DMS79 (cell line): Measurements from ENCODE around the gene NWD2.
A peak's percentile ranks its signal among the peaks of the same experiment; 100 is the strongest.

Experiments
- DNase-seq: peaks from one replicate; lab custom pipeline; 2025; lab: John Stamatoyannopoulos, UW

Gene NWD2

GRCh38 chr4:37438564-37439279, 194.2 kb downstream of the NWD2 start:
- no peak for DNase-seq

GRCh38 chr4:37439809-37440474, 195.4 kb downstream of the NWD2 start:
- no peak for DNase-seq

GRCh38 chr4:37440501-37440900, 196.0 kb downstream of the NWD2 start:
- DNase-seq, result no peak

GRCh38 chr4:37441231-37442061, 196.9 kb downstream of the NWD2 start:
- DNase-seq, result no peak

GRCh38 chr4:37442062-37442323, 197.4 kb downstream of the NWD2 start:
- no peak for DNase-seq

GRCh38 chr4:37443137-37443536, 198.6 kb downstream of the NWD2 start:
- DNase-seq, result no peak

GRCh38 chr4:37445023-37445422, 200.5 kb downstream of the NWD2 start:
- DNase-seq, result no peak

- no peak for DNase-seq
Measured at GRCh38 chr4:37446016-37446415, 201.5 kb downstream of the NWD2 start.

- DNase-seq, result no peak
Measured at GRCh38 chr4:37447886-37448285, 203.3 kb downstream of the NWD2 start.

GRCh38 chr4:37450309-37450708, 205.8 kb downstream of the NWD2 start:
- no peak for DNase-seq

GRCh38 chr4:37450911-37451310, 206.4 kb downstream of the NWD2 start:
- DNase-seq, result no peak

- no peak for DNase-seq
Measured at GRCh38 chr4:37451656-37452055, 207.1 kb downstream of the NWD2 start.

- DNase-seq, result peak; percentile 6
Measured at GRCh38 chr4:37452952-37453280, 208.4 kb downstream of the NWD2 start.

- no peak for DNase-seq
Measured at GRCh38 chr4:37453281-37453998, 208.9 kb downstream of the NWD2 start.

- DNase-seq, result no peak
Measured at GRCh38 chr4:37453999-37454800, 209.7 kb downstream of the NWD2 start.

- DNase-seq, result no peak
Measured at GRCh38 chr4:37455301-37456131, 211.0 kb downstream of the NWD2 start.

- no peak for DNase-seq
Measured at GRCh38 chr4:37461801-37462200, 217.3 kb downstream of the NWD2 start.

- no peak for DNase-seq
Measured at GRCh38 chr4:37463033-37463856, 218.7 kb downstream of the NWD2 start.

- no peak for DNase-seq
Measured at GRCh38 chr4:37464373-37465128, 220.0 kb downstream of the NWD2 start.
